Endothelial cell (in vitro differentiated cells): ENCODE measurements around the gene ZNF804A. TPM values are rescaled to one million over a fixed set of nuclear protein-coding genes. Genes with fewer than 3 reads are reported as not detected.

Source experiments
- DNase-seq: peaks from one replicate; pipeline ENCODE4 v3.0.0; 2021; ENCODE audit warnings: low spot score
- H3K27ac Mint-ChIP-seq: one replicate; pipeline ENCODE4 v1.8.0; 2021; ENCODE audit warnings: mixed read lengths, inconsistent platforms; ENCODE audit not compliant: unreplicated experiment
- H3K27me3 Mint-ChIP-seq: one replicate; pipeline ENCODE4 v1.8.0; 2021; ENCODE audit warnings: mild to moderate bottlenecking, moderate library complexity, mixed read lengths, inconsistent platforms; ENCODE audit not compliant: unreplicated experiment
- H3K36me3 Mint-ChIP-seq: one replicate; pipeline ENCODE4 v1.8.0; 2021; ENCODE audit warnings: mild to moderate bottlenecking, low read depth, mixed read lengths, inconsistent platforms; ENCODE audit not compliant: unreplicated experiment
- H3K4me1 Mint-ChIP-seq: one replicate; pipeline ENCODE4 v1.8.0; 2021; ENCODE audit warnings: mild to moderate bottlenecking, mixed read lengths, inconsistent platforms; ENCODE audit not compliant: unreplicated experiment
- H3K4me3 Mint-ChIP-seq: one replicate; pipeline ENCODE4 v1.8.0; 2021; ENCODE audit warnings: mild to moderate bottlenecking, mixed read lengths, inconsistent platforms; ENCODE audit not compliant: unreplicated experiment
- H3K9me3 Mint-ChIP-seq: one replicate; pipeline ENCODE4 v1.8.0; 2021; ENCODE audit warnings: mixed read lengths, inconsistent platforms; ENCODE audit not compliant: unreplicated experiment
- CTCF ChIP-seq: fragments of 200-600 bp; sonication (generic); IDR thresholded peaks from one replicate; pipeline ENCODE4 v1.5.0; 2021; ENCODE audit warnings: antibody characterized with exemption; ENCODE audit not compliant: unreplicated experiment
- total RNA-seq: library from RNA; stranded (reverse); fragmentation: NEBNext Ultra II Directional; extraction: Animal tissue kit (Norgen Biotek cat#: 25700); gene quantifications from one replicate; pipeline ENCODE4 v1.2.1, GENCODE V29; 2021; ENCODE audit not compliant: unreplicated experiment

ZNF804A gene
- total RNA-seq, 1 donor from 2014 or later, result 2.2 TPM

DNA sequence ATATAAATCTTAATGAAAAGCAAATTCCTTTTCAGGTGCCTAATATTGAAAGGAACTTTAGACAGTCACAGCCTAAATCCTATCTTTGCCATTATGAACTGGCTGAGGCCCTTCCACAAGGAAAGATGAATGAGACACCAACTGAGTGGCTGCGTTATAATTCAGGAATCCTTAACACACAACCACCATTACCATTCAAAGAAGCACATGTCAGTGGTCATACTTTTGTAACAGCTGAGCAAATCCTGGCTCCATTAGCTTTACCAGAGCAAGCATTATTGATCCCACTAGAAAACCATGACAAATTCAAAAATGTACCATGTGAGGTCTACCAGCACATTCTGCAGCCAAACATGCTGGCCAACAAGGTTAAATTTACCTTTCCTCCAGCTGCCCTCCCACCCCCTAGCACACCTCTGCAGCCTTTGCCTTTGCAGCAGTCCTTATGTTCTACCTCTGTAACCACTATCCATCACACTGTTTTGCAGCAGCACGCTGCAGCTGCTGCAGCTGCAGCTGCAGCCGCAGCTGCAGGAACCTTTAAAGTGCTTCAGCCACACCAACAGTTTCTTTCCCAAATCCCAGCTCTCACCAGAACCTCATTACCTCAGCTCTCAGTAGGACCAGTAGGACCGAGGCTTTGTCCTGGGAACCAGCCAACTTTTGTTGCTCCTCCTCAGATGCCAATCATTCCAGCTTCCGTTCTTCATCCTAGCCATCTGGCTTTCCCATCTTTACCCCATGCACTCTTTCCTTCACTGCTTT lies 340.1 kb downstream of the ZNF804A start:
- DNase-seq, result no peak
- Mint-ChIP-seq H3K27me3 (no peaks in the 10 kb centered on the region), H3K9me3 (no peaks in the 10 kb centered on the region), H3K4me1 (peaks cover 2% of the 10 kb centered on the region), H3K4me3 (no peak overlapping the region), H3K36me3 (no peaks in the 10 kb centered on the region), H3K27ac (no peak overlapping the region)
- no peak for TF ChIP-seq CTCF

GRCh38 chr2:184945326-184945725 lies 347.0 kb downstream of the ZNF804A start:
- H3K27ac Mint-ChIP-seq, result no peak overlapping the region
- H3K4me3 Mint-ChIP-seq, result no peak overlapping the region
- TF ChIP-seq CTCF, result no peak
- H3K9me3 Mint-ChIP-seq, result no peaks in the 10 kb centered on the region
- no peaks in the 10 kb centered on the region for H3K36me3 Mint-ChIP-seq
- peaks cover 1% of the 10 kb centered on the region for H3K27me3 Mint-ChIP-seq
- no peaks in the 10 kb centered on the region for H3K4me1 Mint-ChIP-seq
- no peak for DNase-seq

- no peaks in the 10 kb centered on the region for H3K36me3 Mint-ChIP-seq
- DNase-seq, result no peak
Observed at GRCh38 chr2:184945824-184946223, 347.5 kb downstream of the ZNF804A start.

DNA sequence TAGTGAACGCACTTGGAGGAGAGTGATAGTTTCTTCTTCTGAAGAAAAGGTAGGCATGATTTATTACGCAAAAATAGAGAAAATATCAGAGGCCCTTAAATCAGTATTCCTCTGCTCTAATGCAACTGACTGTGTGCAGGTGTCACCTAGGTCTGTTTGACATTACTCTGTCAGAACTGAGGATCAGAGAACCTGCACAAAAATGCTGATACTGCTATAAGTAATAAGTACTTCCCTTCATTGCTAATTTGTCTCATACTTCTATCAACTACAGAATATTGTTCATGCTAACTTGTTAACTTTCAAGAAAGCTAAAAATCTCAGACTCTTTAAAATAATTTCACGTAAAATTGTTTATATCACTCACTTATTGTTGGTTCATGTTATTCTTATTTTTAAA lies 358.5 kb downstream of the ZNF804A start:
- no peak overlapping the region for H3K4me3 Mint-ChIP-seq
- no peak for DNase-seq
- TF ChIP-seq CTCF, result no peak
- no peaks in the 10 kb centered on the region for H3K9me3 Mint-ChIP-seq
- H3K27ac Mint-ChIP-seq, result no peak overlapping the region
- H3K27me3 Mint-ChIP-seq, result no peaks in the 10 kb centered on the region
- no peaks in the 10 kb centered on the region for H3K36me3 Mint-ChIP-seq
- no peaks in the 10 kb centered on the region for H3K4me1 Mint-ChIP-seq

More at GRCh38 chr2:184945824-184946223, 347.5 kb downstream of the ZNF804A start:
- Mint-ChIP-seq H3K9me3 (no peaks in the 10 kb centered on the region), H3K27ac (no peak overlapping the region), H3K4me3 (no peak overlapping the region), H3K4me1 (no peaks in the 10 kb centered on the region), H3K27me3 (peaks cover 1% of the 10 kb centered on the region)
- no peak for TF ChIP-seq CTCF

GRCh38 chr2:184971546-184972068 lies 373.3 kb downstream of the ZNF804A start:
- Mint-ChIP-seq H3K4me3 (no peak overlapping the region), H3K4me1 (no peaks in the 10 kb centered on the region), H3K9me3 (no peaks in the 10 kb centered on the region), H3K36me3 (no peaks in the 10 kb centered on the region), H3K27ac (no peak overlapping the region), H3K27me3 (no peaks in the 10 kb centered on the region)
- no peak for TF ChIP-seq CTCF
- no peak for DNase-seq
